H1 (cell line): Measurements from ENCODE around the gene FSTL4. TPM values are rescaled to one million over a fixed set of nuclear protein-coding genes. Genes with fewer than 3 reads are reported as not detected.

Source experiments
- HDAC6 ChIP-seq: IDR thresholded peaks from one replicate; pipeline ENCODE4 v1.7.1; 2012; ENCODE audit warnings: low read depth, mild to moderate bottlenecking, inconsistent platforms, low read length, moderate library complexity
- NRF1 ChIP-seq: IDR thresholded peaks from 2 replicates; pipeline ENCODE4 v1.6.1; 2011; ENCODE audit warnings: mild to moderate bottlenecking, low read depth, low read length, improper control_type of control experiment
- POLR2A ChIP-seq, 2 experiments: IDR thresholded peaks; 1 replicate in 1 of 2; 2 replicates in 1 of 2; pipeline ENCODE4 v1.6.1; 2011; ENCODE audit warnings: low read depth in 2 of 2, low read length in 2 of 2, mild to moderate bottlenecking in 2 of 2; ENCODE audit errors: control extremely low read depth in 1 of 2
- SIN3A ChIP-seq, 2 experiments: IDR thresholded peaks in 1 of 2; conservative IDR thresholded peaks in 1 of 2; 2 replicates each; pipeline ENCODE4 v1.6.1; 2011 to 2012; ENCODE audit warnings: low read length in 2 of 2, improper control_type of control experiment in 1 of 2, low read depth in 1 of 2, mild to moderate bottlenecking in 1 of 2
- SRF ChIP-seq: IDR thresholded peaks from 2 replicates; pipeline ENCODE4 v1.6.1; 2011; ENCODE audit warnings: mild to moderate bottlenecking, low read depth, low read length, moderate library complexity
- USF2 ChIP-seq: IDR thresholded peaks from 2 replicates; pipeline ENCODE4 v1.6.1; 2011; ENCODE audit warnings: low read length, improper control_type of control experiment
- polyA plus RNA-seq, 7 experiments: library from polyadenylated mRNA; depleted of rRNA in 3 of 7; stranded (reverse) in 5 of 7; unstranded in 2 of 7; fragments of >200 nt in 5 of 7; fragments of 200-250 nt in 2 of 7; gene quantifications; 1 replicate in 5 of 7; 2 replicates in 1 of 7; 4 replicates in 1 of 7; pipeline versions ENCODE4 v1.2.1 to v1.2.3, GENCODE V29; 2011 to 2013; ENCODE audit warnings: missing spikeins in 2 of 7, mixed read lengths in 2 of 7
- total RNA-seq: library from RNA; stranded (reverse); fragmentation: NEBNext Ultra II Directional; extraction: Animal tissue kit (Norgen Biotek cat#: 25700); gene quantifications from 2 replicates; pipeline ENCODE4 v1.2.1, GENCODE V29; 2021
- TF ChIP-seq, protein P1 (sequence below), 3 experiments: IDR thresholded peaks; 1 replicate in 2 of 3; 2 replicates in 1 of 3; pipeline versions ENCODE4 v1.5.1 to v1.6.1; 2011; ENCODE audit warnings: low read length in 3 of 3, mild to moderate bottlenecking in 3 of 3, inconsistent platforms in 2 of 3, low read depth in 1 of 3, moderate library complexity in 1 of 3; ENCODE audit not compliant: insufficient read depth in 1 of 3; ENCODE audit errors: control extremely low read depth in 1 of 3

The FSTL4 gene
- total and polyA plus RNA-seq, 2 of the 8 experiments (the other 6 are each of a cell fraction or from before 2014, with no cell fraction given): 3.1 to 4.1 TPM

- TF ChIP-seq, protein P1, sequence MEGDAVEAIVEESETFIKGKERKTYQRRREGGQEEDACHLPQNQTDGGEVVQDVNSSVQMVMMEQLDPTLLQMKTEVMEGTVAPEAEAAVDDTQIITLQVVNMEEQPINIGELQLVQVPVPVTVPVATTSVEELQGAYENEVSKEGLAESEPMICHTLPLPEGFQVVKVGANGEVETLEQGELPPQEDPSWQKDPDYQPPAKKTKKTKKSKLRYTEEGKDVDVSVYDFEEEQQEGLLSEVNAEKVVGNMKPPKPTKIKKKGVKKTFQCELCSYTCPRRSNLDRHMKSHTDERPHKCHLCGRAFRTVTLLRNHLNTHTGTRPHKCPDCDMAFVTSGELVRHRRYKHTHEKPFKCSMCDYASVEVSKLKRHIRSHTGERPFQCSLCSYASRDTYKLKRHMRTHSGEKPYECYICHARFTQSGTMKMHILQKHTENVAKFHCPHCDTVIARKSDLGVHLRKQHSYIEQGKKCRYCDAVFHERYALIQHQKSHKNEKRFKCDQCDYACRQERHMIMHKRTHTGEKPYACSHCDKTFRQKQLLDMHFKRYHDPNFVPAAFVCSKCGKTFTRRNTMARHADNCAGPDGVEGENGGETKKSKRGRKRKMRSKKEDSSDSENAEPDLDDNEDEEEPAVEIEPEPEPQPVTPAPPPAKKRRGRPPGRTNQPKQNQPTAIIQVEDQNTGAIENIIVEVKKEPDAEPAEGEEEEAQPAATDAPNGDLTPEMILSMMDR (IDR thresholded peaks at IDR 0.05; ENCODE audit: control extremely low read depth in 1 of 3, insufficient read depth in 1 of 3, low read depth in 1 of 3, low read length in 3 of 3): no peak
- no peak for TF ChIP-seq HDAC6
- no peak for TF ChIP-seq USF2
- TF ChIP-seq POLR2A (IDR thresholded peaks at IDR 0.05; ENCODE audit: control extremely low read depth in 1 of 2, low read depth in 2 of 2, low read length in 2 of 2): no peak
- no peak for TF ChIP-seq NRF1
- no peak for TF ChIP-seq SIN3A (conservative IDR thresholded peaks at IDR 0.05 in 1 of 2, IDR thresholded peaks at IDR 0.05 in 1 of 2; ENCODE audit: low read depth in 1 of 2, low read length in 2 of 2)
- no peak for TF ChIP-seq SRF
Observed at GRCh38 chr5:133595465-133595864, 16.9 kb downstream of the FSTL4 start (continued).
